Measurements from ENCODE around the gene GRWD1.
A peak's percentile ranks its signal among the peaks of the same experiment; 100 is the strongest.

The GRWD1 gene

DNA sequence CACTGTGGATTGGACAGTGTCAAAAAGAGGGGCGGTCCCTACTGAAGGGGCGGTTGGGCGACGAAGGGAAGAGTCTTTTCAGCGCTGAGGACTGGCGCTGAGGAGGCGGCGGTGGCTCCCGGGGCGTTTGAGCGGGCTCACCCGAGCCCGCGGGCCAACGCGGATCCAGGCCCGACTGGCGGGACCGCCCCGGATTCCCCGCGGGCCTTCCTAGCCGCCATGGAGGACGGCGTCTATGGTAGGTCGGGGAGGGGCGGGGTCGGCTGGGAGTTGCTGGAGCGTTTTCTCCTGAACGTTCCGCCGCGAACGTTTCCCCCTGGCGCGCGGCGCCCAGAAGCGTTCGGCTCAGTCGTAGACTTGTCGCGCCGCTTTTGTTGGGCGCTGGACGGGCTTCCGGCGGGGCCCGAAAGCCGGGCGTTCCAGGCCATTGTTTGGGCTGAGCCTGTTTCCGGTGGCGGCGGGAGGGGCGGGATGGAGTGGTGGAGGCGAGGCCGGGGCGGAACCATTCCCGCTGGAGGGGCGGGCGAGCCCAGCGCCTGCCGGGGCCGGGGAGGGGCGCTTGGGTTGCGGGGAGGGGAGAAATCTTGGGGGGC lies 23.6 kb downstream of the GRWD1 start, which contains the start of gene CYTH2:
Gene CYTH2, plus strand, starts transcription at position 81 of the 593 bp plus-strand sequence. Its CDS starts 139 bp downstream, at position 220.
- DNase-seq: peak; percentile 82
- peaks cover 12% of the 10 kb centered on the region for H3K4me1 ChIP-seq (ENCODE audit: control insufficient read depth, insufficient read depth, low read depth, low read length)
- H3K9ac ChIP-seq (ENCODE audit: low read length): peak within 1 kb of the TSS; percentile 98
- H3K27me3 ChIP-seq (ENCODE audit: control insufficient read depth in 1 of 2, insufficient read depth in 1 of 2, low read length in 2 of 2): no peaks in the 10 kb centered on the region
- peak within 1 kb of the TSS; percentile 85 for H4K8ac ChIP-seq (ENCODE audit: low read length)
- peak within 1 kb of the TSS in 1 of 2 experiments; percentile 18 for H3K23ac ChIP-seq (ENCODE audit: low read length in 2 of 2)
- H4K91ac ChIP-seq (ENCODE audit: low read length): peak within 1 kb of the TSS; percentile 93
- H3K18ac ChIP-seq (ENCODE audit: low read depth in 1 of 2, low read length in 2 of 2): peak within 1 kb of the TSS; percentile 86 to 98
- H2AFZ ChIP-seq (ENCODE audit: low read depth, low read length): no peak within 1 kb of the TSS
- H2BK12ac ChIP-seq (ENCODE audit: low read length in 2 of 2): peak within 1 kb of the TSS in 1 of 2 experiments; percentile 43
- peak within 1 kb of the TSS; percentile 91 for H3K27ac ChIP-seq (ENCODE audit: low read length, poor library complexity, severe bottlenecking)
- 0% methylated on average over 42 of the region's 66 CpGs for WGBS
- H3K9me3 ChIP-seq (ENCODE audit: control insufficient read depth, low read length): no peaks in the 10 kb centered on the region
- peak within 1 kb of the TSS; percentile 94 for H2BK5ac ChIP-seq (ENCODE audit: low read depth, low read length, poor library complexity, severe bottlenecking)
- H3K79me1 ChIP-seq (replicated peaks; ENCODE audit: low read length, poor library complexity, severe bottlenecking): peaks cover 28% of the 10 kb centered on the region
- H2BK15ac ChIP-seq (ENCODE audit: low read depth, poor library complexity, severe bottlenecking): peak within 1 kb of the TSS; percentile 77
- peak within 1 kb of the TSS; percentile 84 to 87 for H3K4me3 ChIP-seq (ENCODE audit: insufficient read depth in 1 of 2, low read depth in 1 of 2, low read length in 2 of 2)
- no peak within 1 kb of the TSS for H2BK120ac ChIP-seq (ENCODE audit: low read depth, low read length)
- H3K36me3 ChIP-seq (ENCODE audit: control insufficient read depth in 1 of 2, insufficient read depth in 2 of 2, low read depth in 1 of 2, low read length in 2 of 2): peaks cover 46 to 48% of the 10 kb centered on the region in 2 experiments
- peak within 1 kb of the TSS; percentile 89 for H3K4me2 ChIP-seq (ENCODE audit: low read length, poor library complexity, severe bottlenecking)
- H3K4ac ChIP-seq (ENCODE audit: low read depth in 1 of 2, low read length in 2 of 2): peak within 1 kb of the TSS; percentile 75 to 98
- H3K14ac ChIP-seq (ENCODE audit: low read length in 2 of 2): peak within 1 kb of the TSS in 1 of 2 experiments; percentile 47
- peak within 1 kb of the TSS; percentile 85 for H2AK5ac ChIP-seq (ENCODE audit: low read length, severe bottlenecking)

DNA sequence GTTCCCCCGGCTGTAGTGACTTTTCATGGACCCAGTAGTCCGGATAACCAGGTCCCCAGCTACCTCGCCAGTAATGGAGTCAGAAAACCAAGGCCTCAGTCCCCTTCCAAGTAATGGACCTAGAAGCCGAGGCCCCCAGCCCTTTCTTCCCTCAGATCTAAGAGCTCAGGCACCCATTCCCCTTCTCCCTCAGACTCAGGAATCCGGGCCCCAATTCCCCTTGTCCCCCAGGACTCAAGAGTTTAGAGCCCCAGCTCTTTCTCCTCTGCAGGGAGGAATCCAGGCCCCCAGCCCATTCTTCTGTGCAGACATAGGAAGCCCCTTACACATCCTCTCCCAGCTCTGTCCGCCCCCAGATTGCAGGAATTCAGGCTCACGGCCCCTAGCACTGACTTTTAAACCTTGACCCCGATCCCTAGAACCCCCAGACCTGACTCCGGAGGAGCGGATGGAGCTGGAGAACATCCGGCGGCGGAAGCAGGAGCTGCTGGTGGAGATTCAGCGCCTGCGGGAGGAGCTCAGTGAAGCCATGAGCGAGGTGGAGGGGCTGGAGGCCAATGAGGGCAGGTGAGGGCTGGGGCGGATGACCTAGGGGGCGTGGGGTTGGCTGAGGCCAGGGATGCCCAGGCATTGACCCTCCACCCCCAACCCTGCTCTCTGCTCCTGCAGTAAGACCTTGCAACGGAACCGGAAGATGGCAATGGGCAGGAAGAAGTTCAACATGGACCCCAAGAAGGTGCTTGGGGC lies 24.3 kb downstream of the GRWD1 start:
- H2BK120ac ChIP-seq (ENCODE audit: low read depth, low read length): no peak overlapping the region
- no peak overlapping the region for H3K14ac ChIP-seq (ENCODE audit: low read length in 2 of 2)
- no peak overlapping the region for H2BK12ac ChIP-seq (ENCODE audit: low read length in 2 of 2)
- H2BK15ac ChIP-seq (ENCODE audit: low read depth, poor library complexity, severe bottlenecking): peak overlapping the region; percentile 52
- H2BK5ac ChIP-seq (ENCODE audit: low read depth, low read length, poor library complexity, severe bottlenecking): no peak overlapping the region
- H3K79me1 ChIP-seq (replicated peaks; ENCODE audit: low read length, poor library complexity, severe bottlenecking): peaks cover 35% of the 10 kb centered on the region
- WGBS: 73% methylated on average over 18 of the region's 20 CpGs
- H3K27me3 ChIP-seq (ENCODE audit: control insufficient read depth in 1 of 2, insufficient read depth in 1 of 2, low read length in 2 of 2): no peaks in the 10 kb centered on the region
- H3K4me2 ChIP-seq (ENCODE audit: low read length, poor library complexity, severe bottlenecking): peak overlapping the region; percentile 73
- H3K4me1 ChIP-seq (ENCODE audit: control insufficient read depth, insufficient read depth, low read depth, low read length): peaks cover 12% of the 10 kb centered on the region
- H3K4me3 ChIP-seq (ENCODE audit: insufficient read depth in 1 of 2, low read depth in 1 of 2, low read length in 2 of 2): peak overlapping the region; percentile 84 to 87
- no peak overlapping the region for H4K8ac ChIP-seq (ENCODE audit: low read length)
- peaks cover 48 to 50% of the 10 kb centered on the region in 2 experiments for H3K36me3 ChIP-seq (ENCODE audit: control insufficient read depth in 1 of 2, insufficient read depth in 2 of 2, low read depth in 1 of 2, low read length in 2 of 2)
- peak overlapping the region in 1 of 2 experiments; percentile 18 for H3K23ac ChIP-seq (ENCODE audit: low read length in 2 of 2)
- peak overlapping the region in 1 of 2 experiments; percentile 65 for H3K18ac ChIP-seq (ENCODE audit: low read depth in 1 of 2, low read length in 2 of 2)
- H3K4ac ChIP-seq (ENCODE audit: low read depth in 1 of 2, low read length in 2 of 2): no peak overlapping the region
- no peak for DNase-seq
- no peak overlapping the region for H3K27ac ChIP-seq (ENCODE audit: low read length, poor library complexity, severe bottlenecking)
- no peak overlapping the region for H2AFZ ChIP-seq (ENCODE audit: low read depth, low read length)
- H3K9me3 ChIP-seq (ENCODE audit: control insufficient read depth, low read length): no peaks in the 10 kb centered on the region
- no peak overlapping the region for H4K91ac ChIP-seq (ENCODE audit: low read length)
- no peak overlapping the region for H2AK5ac ChIP-seq (ENCODE audit: low read length, severe bottlenecking)
- peak overlapping the region; percentile 98 for H3K9ac ChIP-seq (ENCODE audit: low read length)

DNA sequence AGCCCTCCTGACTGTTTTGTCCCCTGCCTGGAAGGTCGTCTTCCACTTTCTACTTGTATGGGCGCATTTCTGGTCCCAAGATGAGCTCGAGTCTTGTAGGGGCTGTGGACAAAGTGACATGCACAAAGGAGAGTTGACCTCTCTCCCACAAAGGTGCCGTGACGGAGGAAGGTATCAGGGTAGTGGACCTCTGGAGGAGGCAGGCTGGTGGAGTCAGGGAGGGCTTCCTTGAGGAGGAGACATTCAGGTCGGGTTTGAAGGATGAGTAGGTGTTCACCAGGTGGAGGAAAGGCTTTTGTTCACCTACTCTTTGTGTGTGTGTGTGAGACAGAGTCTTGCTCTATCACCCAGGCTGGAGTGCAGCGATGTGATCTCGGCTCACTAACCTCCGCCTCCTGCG lies 25.1 kb downstream of the GRWD1 start:
- Histone ChIP-seq H4K8ac (ENCODE audit: low read length) (no peak overlapping the region), H2AK5ac (ENCODE audit: low read length, severe bottlenecking) (no peak overlapping the region), H3K4ac (ENCODE audit: low read depth in 1 of 2, low read length in 2 of 2) (no peak overlapping the region), H3K4me1 (ENCODE audit: control insufficient read depth, insufficient read depth, low read depth, low read length) (peaks cover 14% of the 10 kb centered on the region), H3K23ac (ENCODE audit: low read length in 2 of 2) (no peak overlapping the region), H3K27ac (ENCODE audit: low read length, poor library complexity, severe bottlenecking) (no peak overlapping the region), H2BK15ac (ENCODE audit: low read depth, poor library complexity, severe bottlenecking) (no peak overlapping the region), H2BK120ac (ENCODE audit: low read depth, low read length) (no peak overlapping the region), H3K18ac (ENCODE audit: low read depth in 1 of 2, low read length in 2 of 2) (no peak overlapping the region), H3K14ac (ENCODE audit: low read length in 2 of 2) (no peak overlapping the region), H3K27me3 (ENCODE audit: control insufficient read depth in 1 of 2, insufficient read depth in 1 of 2, low read length in 2 of 2) (no peaks in the 10 kb centered on the region), H3K9me3 (ENCODE audit: control insufficient read depth, low read length) (no peaks in the 10 kb centered on the region), H2AFZ (ENCODE audit: low read depth, low read length) (no peak overlapping the region), H4K91ac (ENCODE audit: low read length) (no peak overlapping the region), H3K9ac (ENCODE audit: low read length) (peak overlapping the region; percentile 98), H2BK5ac (ENCODE audit: low read depth, low read length, poor library complexity, severe bottlenecking) (no peak overlapping the region), H3K4me3 (ENCODE audit: insufficient read depth in 1 of 2, low read depth in 1 of 2, low read length in 2 of 2) (peak overlapping the region in 1 of 2 experiments; percentile 87), H3K36me3 (ENCODE audit: control insufficient read depth in 1 of 2, insufficient read depth in 2 of 2, low read depth in 1 of 2, low read length in 2 of 2) (peaks cover 56 to 57% of the 10 kb centered on the region in 2 experiments), H3K4me2 (ENCODE audit: low read length, poor library complexity, severe bottlenecking) (no peak overlapping the region), H3K79me1 (replicated peaks; ENCODE audit: low read length, poor library complexity, severe bottlenecking) (peaks cover 43% of the 10 kb centered on the region), H2BK12ac (ENCODE audit: low read length in 2 of 2) (no peak overlapping the region)
- no peak for DNase-seq
- WGBS: 96% methylated on average over 10 of the region's 10 CpGs

DNA sequence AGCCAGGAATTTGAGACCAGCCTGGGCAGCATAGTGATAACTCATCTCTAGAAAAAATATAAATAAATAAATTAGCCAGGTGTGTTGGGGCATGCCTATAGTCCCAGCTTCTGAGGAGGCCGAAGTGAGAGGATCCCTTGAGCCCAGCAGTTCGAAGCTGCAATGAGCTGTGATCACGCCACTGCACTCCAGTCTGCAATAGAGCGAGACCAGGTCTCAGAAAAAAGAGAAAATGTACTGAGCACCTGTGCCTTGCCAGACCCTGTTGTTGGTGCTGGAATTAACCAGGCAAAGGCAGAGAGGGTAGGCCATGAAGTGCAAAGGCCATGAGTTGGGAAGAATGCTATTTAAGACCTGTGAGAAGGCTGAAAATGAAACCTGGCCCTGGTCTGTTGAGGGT lies 26.1 kb downstream of the GRWD1 start:
- H2AK5ac ChIP-seq (ENCODE audit: low read length, severe bottlenecking): no peak overlapping the region
- no peaks in the 10 kb centered on the region for H3K9me3 ChIP-seq (ENCODE audit: control insufficient read depth, low read length)
- no peak overlapping the region for H2AFZ ChIP-seq (ENCODE audit: low read depth, low read length)
- no peak overlapping the region for H3K4me3 ChIP-seq (ENCODE audit: insufficient read depth in 1 of 2, low read depth in 1 of 2, low read length in 2 of 2)
- H3K4ac ChIP-seq (ENCODE audit: low read depth in 1 of 2, low read length in 2 of 2): no peak overlapping the region
- H3K27me3 ChIP-seq (ENCODE audit: control insufficient read depth in 1 of 2, insufficient read depth in 1 of 2, low read length in 2 of 2): no peaks in the 10 kb centered on the region
- no peak overlapping the region for H2BK15ac ChIP-seq (ENCODE audit: low read depth, poor library complexity, severe bottlenecking)
- no peak overlapping the region for H3K4me2 ChIP-seq (ENCODE audit: low read length, poor library complexity, severe bottlenecking)
- H3K23ac ChIP-seq (ENCODE audit: low read length in 2 of 2): no peak overlapping the region
- no peak for DNase-seq
- no peak overlapping the region for H3K18ac ChIP-seq (ENCODE audit: low read depth in 1 of 2, low read length in 2 of 2)
- peaks cover 50% of the 10 kb centered on the region for H3K79me1 ChIP-seq (replicated peaks; ENCODE audit: low read length, poor library complexity, severe bottlenecking)
- H3K4me1 ChIP-seq (ENCODE audit: control insufficient read depth, insufficient read depth, low read depth, low read length): peaks cover 16% of the 10 kb centered on the region
- no peak overlapping the region for H3K14ac ChIP-seq (ENCODE audit: low read length in 2 of 2)
- H3K9ac ChIP-seq (ENCODE audit: low read length): peak overlapping the region; percentile 2
- peaks cover 66 to 67% of the 10 kb centered on the region in 2 experiments for H3K36me3 ChIP-seq (ENCODE audit: control insufficient read depth in 1 of 2, insufficient read depth in 2 of 2, low read depth in 1 of 2, low read length in 2 of 2)
- no peak overlapping the region for H2BK12ac ChIP-seq (ENCODE audit: low read length in 2 of 2)
- H4K91ac ChIP-seq (ENCODE audit: low read length): no peak overlapping the region
- no peak overlapping the region for H2BK5ac ChIP-seq (ENCODE audit: low read depth, low read length, poor library complexity, severe bottlenecking)
- no peak overlapping the region for H2BK120ac ChIP-seq (ENCODE audit: low read depth, low read length)
- no peak overlapping the region for H4K8ac ChIP-seq (ENCODE audit: low read length)
- H3K27ac ChIP-seq (ENCODE audit: low read length, poor library complexity, severe bottlenecking): no peak overlapping the region
- WGBS: 97% methylated on average over 4 of the region's 4 CpGs

All from mesenchymal stem cell (in vitro differentiated cells and primary cell).